A549 (cell line): Measurements from ENCODE around the gene NEK7. TPM values are rescaled to one million over a fixed set of nuclear protein-coding genes. Genes with fewer than 3 reads are reported as not detected.

Experiments
- ATAC-seq, 2 experiments: fragments of 200-7000 bp in 1 of 2; fragments of >200 bp in 1 of 2; cut with Nextera tagmentation in 1 of 2; cut with Tn5 transposase in 1 of 2; 3 replicates each; pipeline versions ENCODE4 v1.8.0 to v1.9.1; 2018 to 2020; ENCODE audit warnings: mild to moderate bottlenecking in 1 of 2, moderate library complexity in 1 of 2
- CTCF ChIA-PET: fragments of 300-600 bp; sonication (Branson Sonifier 250); formaldehyde crosslinking; extraction: SDS; loops from one replicate; lab custom pipeline; 2021; ENCODE audit warnings: antibody characterized with exemption, inconsistent platforms; lab: Yijun Ruan, JAX
- POLR2A ChIA-PET: fragments of 350-600 bp; formaldehyde crosslinking; extraction: SDS; loops from one replicate; lab custom pipeline; 2021; ENCODE audit warnings: antibody characterized with exemption, inconsistent platforms; lab: Yijun Ruan, JAX
- DNase-seq, 2 experiments: peaks; one replicate each; pipeline versions ENCODE4 v3.0.0 to v3.0.0-alpha.2; 2011 to 2016; ENCODE audit warnings: low read depth in 1 of 2, low spot score in 1 of 2
- FAIRE-seq: peaks from 2 replicates; lab custom pipeline; 2011; peaks lifted over from hg19 to GRCh38; lab: Jason Lieb, UNC
- H3K27ac ChIP-seq, 2 experiments: fragments of >200 bp; sonication (Bioruptor Twin); formaldehyde crosslinking; 3 replicates each; pipeline ENCODE4 v1.5.1; 2016 to 2017
- H3K4me1 ChIP-seq: fragments of >200 bp; sonication (Bioruptor Twin); formaldehyde crosslinking; 3 replicates; pipeline ENCODE4 v1.6.1; 2016
- H3K4me2 ChIP-seq: fragments of >200 bp; sonication (Bioruptor Twin); formaldehyde crosslinking; 3 replicates; pipeline ENCODE4 v1.6.1; 2016
- H3K4me3 ChIP-seq: fragments of >200 bp; sonication (Bioruptor Twin); formaldehyde crosslinking; 3 replicates; pipeline ENCODE4 v1.5.1; 2016
- H3K9me3 ChIP-seq: fragments of >200 bp; sonication (Bioruptor Twin); formaldehyde crosslinking; 3 replicates; pipeline ENCODE4 v1.6.1; 2016
- ATOH8 ChIP-seq: fragments of 250-450 bp; sonication (Bioruptor Pico); IDR thresholded peaks from 2 replicates; pipeline ENCODE4 v1.5.0; 2020; ENCODE audit warnings: low read depth, mild to moderate bottlenecking, moderate library complexity
- CBX2 ChIP-seq: fragments of 200-600 bp; sonication (generic); IDR thresholded peaks from 2 replicates; pipeline ENCODE4 v1.6.1; 2016; ENCODE audit warnings: low read depth, mild to moderate bottlenecking, borderline replicate concordance
- CBX8 ChIP-seq: fragments of 200-600 bp; sonication (generic); IDR thresholded peaks from 2 replicates; pipeline ENCODE4 v1.6.1; 2016
- CHD2 ChIP-seq: fragments of 150-350 bp; IDR thresholded peaks from 2 replicates; pipeline ENCODE4 v1.6.1; 2014; ENCODE audit warnings: low read length; ENCODE audit not compliant: partially characterized antibody
- CHD4 ChIP-seq: fragments of 200-600 bp; sonication (generic); IDR thresholded peaks from 2 replicates; pipeline ENCODE4 v1.6.1; 2016; ENCODE audit warnings: antibody characterized with exemption, mild to moderate bottlenecking, borderline replicate concordance
- E2F6 ChIP-seq: IDR thresholded peaks from 2 replicates; pipeline ENCODE4 v1.6.1; 2012; ENCODE audit warnings: low read depth, borderline replicate concordance
- EHF ChIP-seq: fragments of 250-450 bp; sonication (Bioruptor Pico); IDR thresholded peaks from 2 replicates; pipeline ENCODE4 v1.5.0; 2020; ENCODE audit warnings: mild to moderate bottlenecking
- EP300 ChIP-seq, 2 experiments: fragments of >200 bp; sonication (Bioruptor Twin); formaldehyde crosslinking; IDR thresholded peaks; 2 replicates in 1 of 2; 3 replicates in 1 of 2; pipeline ENCODE4 v1.6.1; 2016 to 2017
- FOXS1 ChIP-seq: fragments of 250-450 bp; sonication (Bioruptor Pico); IDR thresholded peaks from 2 replicates; pipeline ENCODE4 v1.5.0; 2020; ENCODE audit warnings: mild to moderate bottlenecking, moderate library complexity
- GATA3 ChIP-seq: IDR thresholded peaks from 2 replicates; pipeline ENCODE4 v1.6.1; 2012; ENCODE audit warnings: borderline replicate concordance
- HDAC2 ChIP-seq: fragments of 200-600 bp; sonication (generic); IDR thresholded peaks from 2 replicates; pipeline ENCODE4 v1.6.1; 2016
- HOXA7 ChIP-seq: fragments of 250-450 bp; sonication (Bioruptor Pico); IDR thresholded peaks from 2 replicates; pipeline ENCODE4 v1.5.0; 2020; ENCODE audit warnings: mild to moderate bottlenecking, moderate library complexity
- HOXB13 ChIP-seq: fragments of 250-450 bp; sonication (Bioruptor Pico); IDR thresholded peaks from 2 replicates; pipeline ENCODE4 v1.5.0; 2020; ENCODE audit warnings: low read depth, mild to moderate bottlenecking, moderate library complexity
- KDM1A ChIP-seq: fragments of 200-600 bp; sonication (generic); IDR thresholded peaks from 2 replicates; pipeline ENCODE4 v1.6.1; 2016; ENCODE audit warnings: low read depth, mild to moderate bottlenecking
- MAFK ChIP-seq: fragments of 450-650 bp; IDR thresholded peaks from 2 replicates; pipeline ENCODE4 v1.6.1; 2014; ENCODE audit not compliant: partially characterized antibody
- MAX ChIP-seq: IDR thresholded peaks from 2 replicates; pipeline ENCODE4 v1.6.1; 2012
- MAZ ChIP-seq: fragments of 150-350 bp; IDR thresholded peaks from 2 replicates; pipeline ENCODE4 v1.6.1; 2014; ENCODE audit warnings: antibody characterized with exemption, low read depth, low read length, borderline replicate concordance
- NFE2L2 ChIP-seq: fragments of 150-350 bp; conservative IDR thresholded peaks from 2 replicates; pipeline ENCODE4 v1.6.1; 2014; ENCODE audit warnings: low read length
- NPAS2 ChIP-seq: fragments of 250-450 bp; sonication (Bioruptor Pico); IDR thresholded peaks from 2 replicates; pipeline ENCODE4 v1.8.0; 2022; ENCODE audit warnings: mild to moderate bottlenecking, moderate library complexity, borderline replicate concordance
- POLR2A ChIP-seq: IDR thresholded peaks from 2 replicates; pipeline ENCODE4 v1.6.1; 2012; ENCODE audit warnings: mild to moderate bottlenecking, low read length
- RARB ChIP-seq: fragments of 250-450 bp; sonication (Bioruptor Pico); IDR thresholded peaks from 2 replicates; pipeline ENCODE4 v1.8.0; 2021; ENCODE audit warnings: mild to moderate bottlenecking, moderate library complexity
- RCOR1 ChIP-seq: fragments of 150-350 bp; IDR thresholded peaks from 2 replicates; pipeline ENCODE4 v1.6.1; 2014; ENCODE audit warnings: antibody characterized with exemption, low read length, low read depth
- SMC3 ChIP-seq: fragments of >200 bp; sonication (Bioruptor Twin); formaldehyde crosslinking; IDR thresholded peaks from 3 replicates; pipeline ENCODE4 v1.6.1; 2018; ENCODE audit warnings: inconsistent platforms
- TP53 ChIP-seq: fragments of 250-450 bp; sonication (Bioruptor Pico); IDR thresholded peaks from 2 replicates; pipeline ENCODE4 v1.5.0; 2021; ENCODE audit warnings: mild to moderate bottlenecking, moderate library complexity
- ZFP36 ChIP-seq: fragments of 450-650 bp; IDR thresholded peaks from 2 replicates; pipeline ENCODE4 v1.6.1; 2014; ENCODE audit warnings: borderline replicate concordance; ENCODE audit not compliant: partially characterized antibody
- ZSCAN20 ChIP-seq: fragments of 250-450 bp; sonication (Bioruptor Pico); IDR thresholded peaks from 2 replicates; pipeline ENCODE4 v1.8.0; 2022; ENCODE audit warnings: mild to moderate bottlenecking, moderate library complexity
- WGBS: methylation state at CpG from one replicate; pipeline ENCODE4 v1.1.6; 2017; ENCODE audit errors: missing lambda C conversion rate; 5-methylcytosine and 5-hydroxymethylcytosine counted together
- polyA plus RNA-seq, 4 experiments: library from polyadenylated mRNA; depleted of rRNA in 3 of 4; stranded (reverse); fragments of >200 nt; fragmentation: RNase III in 1 of 4; extraction: RNeasy Plus Mini Kit Qiagen cat#74134 plus additional on column Dnase treatment in 1 of 4; gene quantifications; 2 replicates in 3 of 4; 3 replicates in 1 of 4; pipeline ENCODE4 v1.2.3, GENCODE V29; 2011 to 2017
- TF ChIP-seq, protein P1 (sequence below): fragments of >200 bp; sonication (Bioruptor Twin); formaldehyde crosslinking; IDR thresholded peaks from 3 replicates; pipeline ENCODE4 v1.5.1; 2016
- TF ChIP-seq, protein P2 (sequence below): fragments of >200 bp; sonication (Bioruptor Twin); formaldehyde crosslinking; IDR thresholded peaks from 3 replicates; pipeline ENCODE4 v1.6.1; 2016

The NEK7 gene
- polyA plus RNA-seq, 2 of the 4 experiments (the other 2 are of a cell fraction): 15.9 to 62.9 TPM

DNA sequence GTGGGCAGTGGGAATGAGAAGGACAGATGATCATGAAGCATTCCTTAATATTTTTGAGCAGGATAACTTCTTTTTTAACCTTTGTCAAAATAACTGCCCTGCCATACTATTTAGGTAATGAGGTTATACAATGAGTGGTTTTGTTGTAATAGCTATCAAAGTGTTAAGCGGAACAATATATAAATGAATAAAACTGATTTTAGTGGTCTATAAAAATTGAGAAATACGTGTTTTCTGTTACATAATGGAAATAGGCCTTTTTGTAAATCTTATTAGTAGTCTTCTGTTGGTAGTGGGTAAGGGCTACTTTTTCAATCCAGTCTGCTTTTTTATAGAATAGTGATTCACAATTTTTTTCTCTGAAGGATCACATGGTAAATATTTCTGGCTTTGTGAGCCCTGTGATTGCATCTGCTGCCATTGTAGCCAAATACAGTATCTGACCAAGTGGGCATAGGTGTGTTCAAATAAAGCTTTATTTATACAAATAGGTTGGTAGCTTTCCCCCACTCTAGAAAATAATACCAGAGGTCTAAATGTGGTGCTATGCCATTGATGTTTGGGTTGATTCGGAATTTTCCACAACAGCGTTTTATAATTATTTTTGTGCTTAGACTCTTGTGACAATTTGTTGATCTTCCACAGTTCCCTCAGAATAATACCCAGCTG lies 4.3 kb downstream of the NEK7 start:
- ChIA-PET POLR2A (no interaction called here), CTCF (no interaction called here)
- Histone ChIP-seq H3K4me1 (peaks cover 33% of the 10 kb centered on the region), H3K27ac (peak overlapping the region in 1 of 2 experiments; percentile 8; a peak in 1 of 6 replicates), H3K4me3 (no peak overlapping the region), H3K9me3 (no peaks in the 10 kb centered on the region), H3K4me2 (peak overlapping the region; percentile 99; the same call in 2 of the 3 replicates)
- WGBS: 90% methylated on average over 4 of the region's 4 CpGs
- DNase-seq: no peak
- TF ChIP-seq EHF (CRISPR knock-in tag) (no peak), ATOH8 (CRISPR knock-in tag) (no peak), MAFK (no peak), FOXS1 (no peak), TP53 (no peak), E2F6 (no peak), ZFP36 (no peak), KDM1A (no peak), SMC3 (no peak)
- TF ChIP-seq, all 56 proteins: peak for 0
- ATAC-seq (no peak), FAIRE-seq (no peak)

DNA sequence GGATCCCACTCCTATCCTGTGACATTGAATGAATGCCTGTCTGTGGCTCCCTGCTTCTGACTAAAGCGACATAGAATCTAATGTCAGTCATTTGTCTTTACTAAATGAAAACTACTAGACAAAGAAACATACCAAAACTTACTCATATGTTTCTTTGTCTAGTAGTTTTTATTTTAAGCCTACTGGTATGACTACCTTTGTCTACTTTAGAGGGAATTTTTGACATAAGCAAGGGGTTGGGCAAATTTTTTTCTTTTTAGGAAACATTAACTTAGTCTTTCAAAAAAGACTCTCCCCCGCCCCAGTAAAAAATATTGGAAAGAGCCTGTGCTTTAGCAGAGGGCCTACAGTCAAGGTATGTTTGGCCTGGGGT lies 4.9 kb downstream of the NEK7 start:
- Histone ChIP-seq H3K4me2 (peak overlapping the region; percentile 99), H3K27ac (no peak overlapping the region)
- CTCF ChIA-PET: no interaction called here
- TF ChIP-seq NFE2L2 (no peak), HDAC2 (no peak), POLR2A (no peak), GATA3 (no peak), CHD4 (no peak), CHD2 (no peak)
- TF ChIP-seq, all 56 proteins: peak for 0
- FAIRE-seq (no peak), DNase-seq (no peak), ATAC-seq (no peak)
- POLR2A ChIA-PET: no interaction called here
- WGBS: 88% methylated on average over 2 of the region's 2 CpGs
- Histone ChIP-seq H3K4me1 (peaks cover 39% of the 10 kb centered on the region), H3K9me3 (no peaks in the 10 kb centered on the region), H3K4me3 (no peak overlapping the region)

GRCh38 chr1:198162091-198162767 lies 5.4 kb downstream of the NEK7 start:
- 67% methylated on average over 2 of the region's 2 CpGs for WGBS
- DNase-seq (no peak), ATAC-seq (no peak), FAIRE-seq (no peak)
- peak overlapping the region in 1 of 2 experiments; percentile 12; a peak in 1 of 6 replicates for H3K27ac ChIP-seq
- TF ChIP-seq, protein P1, sequence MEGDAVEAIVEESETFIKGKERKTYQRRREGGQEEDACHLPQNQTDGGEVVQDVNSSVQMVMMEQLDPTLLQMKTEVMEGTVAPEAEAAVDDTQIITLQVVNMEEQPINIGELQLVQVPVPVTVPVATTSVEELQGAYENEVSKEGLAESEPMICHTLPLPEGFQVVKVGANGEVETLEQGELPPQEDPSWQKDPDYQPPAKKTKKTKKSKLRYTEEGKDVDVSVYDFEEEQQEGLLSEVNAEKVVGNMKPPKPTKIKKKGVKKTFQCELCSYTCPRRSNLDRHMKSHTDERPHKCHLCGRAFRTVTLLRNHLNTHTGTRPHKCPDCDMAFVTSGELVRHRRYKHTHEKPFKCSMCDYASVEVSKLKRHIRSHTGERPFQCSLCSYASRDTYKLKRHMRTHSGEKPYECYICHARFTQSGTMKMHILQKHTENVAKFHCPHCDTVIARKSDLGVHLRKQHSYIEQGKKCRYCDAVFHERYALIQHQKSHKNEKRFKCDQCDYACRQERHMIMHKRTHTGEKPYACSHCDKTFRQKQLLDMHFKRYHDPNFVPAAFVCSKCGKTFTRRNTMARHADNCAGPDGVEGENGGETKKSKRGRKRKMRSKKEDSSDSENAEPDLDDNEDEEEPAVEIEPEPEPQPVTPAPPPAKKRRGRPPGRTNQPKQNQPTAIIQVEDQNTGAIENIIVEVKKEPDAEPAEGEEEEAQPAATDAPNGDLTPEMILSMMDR: no peak
- TF ChIP-seq ATOH8 (CRISPR knock-in tag) (no peak), CBX2 (no peak), E2F6 (no peak), EP300 (IDR thresholded peaks at IDR 0.05) (no peak), HOXB13 (CRISPR knock-in tag) (no peak), KDM1A (no peak), ZSCAN20 (no peak), MAX (no peak), EHF (CRISPR knock-in tag) (no peak), RCOR1 (no peak), NFE2L2 (no peak), POLR2A (no peak), CBX8 (no peak), MAZ (no peak), NPAS2 (CRISPR knock-in tag) (no peak), RARB (CRISPR knock-in tag) (no peak), HOXA7 (CRISPR knock-in tag) (no peak), GATA3 (no peak)
- TF ChIP-seq, protein P2, sequence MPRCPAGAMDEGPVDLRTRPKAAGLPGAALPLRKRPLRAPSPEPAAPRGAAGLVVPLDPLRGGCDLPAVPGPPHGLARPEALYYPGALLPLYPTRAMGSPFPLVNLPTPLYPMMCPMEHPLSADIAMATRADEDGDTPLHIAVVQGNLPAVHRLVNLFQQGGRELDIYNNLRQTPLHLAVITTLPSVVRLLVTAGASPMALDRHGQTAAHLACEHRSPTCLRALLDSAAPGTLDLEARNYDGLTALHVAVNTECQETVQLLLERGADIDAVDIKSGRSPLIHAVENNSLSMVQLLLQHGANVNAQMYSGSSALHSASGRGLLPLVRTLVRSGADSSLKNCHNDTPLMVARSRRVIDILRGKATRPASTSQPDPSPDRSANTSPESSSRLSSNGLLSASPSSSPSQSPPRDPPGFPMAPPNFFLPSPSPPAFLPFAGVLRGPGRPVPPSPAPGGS: no peak
- peaks cover 42% of the 10 kb centered on the region for H3K4me1 ChIP-seq
- H3K4me2 ChIP-seq: peak overlapping the region; percentile 45
- H3K4me3 ChIP-seq: no peak overlapping the region
- H3K9me3 ChIP-seq: no peaks in the 10 kb centered on the region
- ChIA-PET CTCF (no interaction called here), POLR2A (no interaction called here)
